ENCODE results near the gene PLEKHA4. TPM values are rescaled to one million over a fixed set of nuclear protein-coding genes. Genes with fewer than 3 reads are reported as not detected.

PLEKHA4 gene
- total and polyA plus RNA-seq, 2 experiments from 2014 or later, result 12.2 to 12.3 TPM

GRCh38 chr19:48873476-48874302 is 5.3 kb upstream of the PLEKHA4 start:
- peak overlapping the region; percentile 76 for H3K4me3 ChIP-seq
- H3K27me3 ChIP-seq (ENCODE audit: insufficient read depth), result no peaks in the 10 kb centered on the region
- H3K79me2 ChIP-seq (replicated peaks; ENCODE audit: insufficient read depth), result peaks cover 21% of the 10 kb centered on the region
- peaks cover 15% of the 10 kb centered on the region for H3F3A ChIP-seq (replicated peaks; ENCODE audit: low read depth)
- Mint-ChIP-seq H3K9me3 (peaks cover 4% of the 10 kb centered on the region; the same call in 1 of the 3 replicates), H3K27me3 (ENCODE audit: insufficient read depth, low read depth, poor library complexity) (peaks cover 9% of the 10 kb centered on the region), H3K36me3 (ENCODE audit: low read depth) (peaks cover 44% of the 10 kb centered on the region), H3K4me1 (peaks cover 24% of the 10 kb centered on the region), H3K27ac (peak overlapping the region; percentile 100), H3K4me3 (peak overlapping the region; percentile 99)
- peaks cover 12% of the 10 kb centered on the region for H3K36me3 ChIP-seq (ENCODE audit: insufficient read depth)
- H3K4me1 ChIP-seq (ENCODE audit: insufficient read depth), result peaks cover 5% of the 10 kb centered on the region
- no peaks in the 10 kb centered on the region for H3K9me2 ChIP-seq (ENCODE audit: insufficient read depth)
- peaks cover 17% of the 10 kb centered on the region for H4K20me1 ChIP-seq (replicated peaks; ENCODE audit: insufficient read depth)
- DNase-seq (ENCODE audit: low spot score), result no peak
- H2AFZ ChIP-seq, result no peak overlapping the region
- no peak for TF ChIP-seq ZNF114 (CRISPR knock-in tag; IDR thresholded peaks at IDR 0.05)
- no peak for TF ChIP-seq ETS1 (IDR thresholded peaks at IDR 0.05)
- no peak for TF ChIP-seq ZNF331 (CRISPR knock-in tag; IDR thresholded peaks at IDR 0.05; ENCODE audit: low read depth)
- no peak for TF ChIP-seq EZH2phosphoT487 (IDR thresholded peaks at IDR 0.05; ENCODE audit: unreplicated experiment)
- TF ChIP-seq REST (IDR thresholded peaks at IDR 0.05; ENCODE audit: unreplicated experiment), result no peak
- no peak for TF ChIP-seq CREB1 (CRISPR knock-in tag; IDR thresholded peaks at IDR 0.05; ENCODE audit: low read depth)
- TF ChIP-seq NANOG (IDR thresholded peaks at IDR 0.05; ENCODE audit: borderline replicate concordance), result no peak
- TF ChIP-seq STAT1 (IDR thresholded peaks at IDR 0.05; ENCODE audit: unreplicated experiment), result no peak
- no peak for TF ChIP-seq CTCF (conservative IDR thresholded peaks at IDR 0.05; ENCODE audit: low read depth in 2 of 2)
- no peak for TF ChIP-seq POLR2AphosphoS5 (IDR thresholded peaks at IDR 0.05; ENCODE audit: low read depth)
- no peak for TF ChIP-seq JUNB (IDR thresholded peaks at IDR 0.05; ENCODE audit: unreplicated experiment)
- H3K4me2 ChIP-seq, result peak overlapping the region; percentile 81
- ATAC-seq, result no peak
- peak overlapping the region; percentile 89 for H3K27ac ChIP-seq (ENCODE audit: low read depth)
